Measurements from ENCODE around the gene NDE1. TPM values are rescaled to one million over a fixed set of nuclear protein-coding genes. Genes with fewer than 3 reads are reported as not detected.

The NDE1 gene
- total and polyA plus RNA-seq, 2 experiments from 2014 or later = 10.3 to 11.8 TPM

DNA sequence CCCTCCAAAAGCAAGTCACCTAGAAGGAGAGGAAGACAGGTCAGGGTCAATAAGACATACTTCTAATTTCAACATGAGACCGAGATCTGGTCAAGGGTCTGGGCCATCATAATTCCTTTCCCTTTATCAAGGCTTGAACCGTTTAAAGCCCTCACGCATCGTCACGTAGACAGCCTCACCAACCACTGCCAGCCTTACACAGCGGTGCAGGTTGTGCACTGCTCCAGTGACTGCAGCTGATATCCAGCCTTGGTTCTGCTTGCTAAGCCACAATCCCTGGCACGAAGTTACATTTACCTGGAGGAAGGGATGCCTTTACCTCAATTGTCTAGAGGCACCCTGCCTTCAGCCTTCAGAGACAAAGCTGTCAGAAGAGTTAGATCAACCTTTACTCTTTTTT lies 121.6 kb downstream of the NDE1 start:
- Histone ChIP-seq H3K9me3 (ENCODE audit: low read depth) (no peaks in the 10 kb centered on the region), H3K4me1 (ENCODE audit: insufficient read depth) (no peaks in the 10 kb centered on the region), H2AFZ (no peak overlapping the region), H3K36me3 (replicated peaks; ENCODE audit: insufficient read depth, low read depth) (no peaks in the 10 kb centered on the region), H3K4me3 (no peak overlapping the region), H3K27me3 (peaks cover 8% of the 10 kb centered on the region), H3K27ac (no peak overlapping the region), H3K9me2 (replicated peaks; ENCODE audit: insufficient read depth) (no peaks in the 10 kb centered on the region), H3K79me2 (no peaks in the 10 kb centered on the region), H4K20me1 (ENCODE audit: insufficient read depth, poor library complexity, severe bottlenecking) (no peaks in the 10 kb centered on the region), H3K4me2 (no peak overlapping the region)
- WGBS (ENCODE audit: low lambda C conversion rate, missing lambda C conversion rate) = 91% methylated on average over 7 of the region's 7 CpGs
- TF ChIP-seq EZH2phosphoT487 (IDR thresholded peaks at IDR 0.05; ENCODE audit: low read depth, severe bottlenecking, unreplicated experiment) (no peak), EZH2 (IDR thresholded peaks at IDR 0.05; ENCODE audit: borderline replicate concordance) (no peak)
- TF ChIP-seq, protein P1, sequence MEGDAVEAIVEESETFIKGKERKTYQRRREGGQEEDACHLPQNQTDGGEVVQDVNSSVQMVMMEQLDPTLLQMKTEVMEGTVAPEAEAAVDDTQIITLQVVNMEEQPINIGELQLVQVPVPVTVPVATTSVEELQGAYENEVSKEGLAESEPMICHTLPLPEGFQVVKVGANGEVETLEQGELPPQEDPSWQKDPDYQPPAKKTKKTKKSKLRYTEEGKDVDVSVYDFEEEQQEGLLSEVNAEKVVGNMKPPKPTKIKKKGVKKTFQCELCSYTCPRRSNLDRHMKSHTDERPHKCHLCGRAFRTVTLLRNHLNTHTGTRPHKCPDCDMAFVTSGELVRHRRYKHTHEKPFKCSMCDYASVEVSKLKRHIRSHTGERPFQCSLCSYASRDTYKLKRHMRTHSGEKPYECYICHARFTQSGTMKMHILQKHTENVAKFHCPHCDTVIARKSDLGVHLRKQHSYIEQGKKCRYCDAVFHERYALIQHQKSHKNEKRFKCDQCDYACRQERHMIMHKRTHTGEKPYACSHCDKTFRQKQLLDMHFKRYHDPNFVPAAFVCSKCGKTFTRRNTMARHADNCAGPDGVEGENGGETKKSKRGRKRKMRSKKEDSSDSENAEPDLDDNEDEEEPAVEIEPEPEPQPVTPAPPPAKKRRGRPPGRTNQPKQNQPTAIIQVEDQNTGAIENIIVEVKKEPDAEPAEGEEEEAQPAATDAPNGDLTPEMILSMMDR (IDR thresholded peaks at IDR 0.05; ENCODE audit: poor library complexity) = no peak
- DNase-seq (ENCODE audit: low spot score) = no peak

DNA sequence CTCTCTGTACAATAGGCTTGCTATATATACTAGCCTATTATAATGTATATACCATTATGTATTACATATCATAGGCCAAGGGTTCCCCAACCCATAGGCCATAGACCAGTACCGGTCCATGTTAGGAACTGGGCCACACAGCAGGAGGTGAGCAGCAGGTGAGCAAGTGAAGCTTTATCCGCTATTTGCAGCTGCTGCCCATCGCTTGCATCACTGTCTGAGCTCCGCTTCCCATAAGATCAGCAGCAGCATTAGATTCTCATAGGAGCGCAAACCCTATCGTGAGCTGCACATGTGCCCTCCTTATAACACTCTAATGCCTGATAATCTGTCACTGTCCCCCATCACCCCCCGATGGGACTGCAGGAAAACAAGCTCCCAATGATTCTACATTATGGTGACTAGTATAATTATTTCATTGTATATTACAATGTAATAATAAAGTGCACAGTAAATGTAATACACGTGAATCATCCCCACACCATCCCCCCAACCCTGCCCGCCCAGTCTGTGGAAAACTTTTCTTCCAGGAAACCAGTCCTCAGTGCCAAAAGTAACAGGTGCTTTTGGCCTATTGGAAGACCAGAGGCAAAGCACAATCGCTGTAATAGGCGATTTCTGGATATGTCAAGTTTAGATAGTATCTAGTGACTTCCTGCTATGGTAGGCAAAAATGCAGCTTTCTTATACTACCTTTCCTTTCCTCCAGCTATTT lies 122.7 kb downstream of the NDE1 start:
- H3K27ac ChIP-seq = no peak overlapping the region
- no peak overlapping the region for H2AFZ ChIP-seq
- no peaks in the 10 kb centered on the region for H3K4me1 ChIP-seq (ENCODE audit: insufficient read depth)
- H3K79me2 ChIP-seq = no peaks in the 10 kb centered on the region
- TF ChIP-seq, protein P1 (IDR thresholded peaks at IDR 0.05; ENCODE audit: poor library complexity) = no peak
- TF ChIP-seq EZH2phosphoT487 (IDR thresholded peaks at IDR 0.05; ENCODE audit: low read depth, severe bottlenecking, unreplicated experiment) (no peak), EZH2 (IDR thresholded peaks at IDR 0.05; ENCODE audit: borderline replicate concordance) (no peak)
- no peaks in the 10 kb centered on the region for H4K20me1 ChIP-seq (ENCODE audit: insufficient read depth, poor library complexity, severe bottlenecking)
- H3K4me3 ChIP-seq = no peak overlapping the region
- DNase-seq (ENCODE audit: low spot score) = no peak
- no peak overlapping the region for H3K4me2 ChIP-seq
- peaks cover 8% of the 10 kb centered on the region for H3K27me3 ChIP-seq
- 91% methylated on average over 11 of the region's 11 CpGs for WGBS (ENCODE audit: low lambda C conversion rate, missing lambda C conversion rate)
- no peaks in the 10 kb centered on the region for H3K9me2 ChIP-seq (replicated peaks; ENCODE audit: insufficient read depth)
- H3K36me3 ChIP-seq (replicated peaks; ENCODE audit: insufficient read depth, low read depth) = no peaks in the 10 kb centered on the region
- no peaks in the 10 kb centered on the region for H3K9me3 ChIP-seq (ENCODE audit: low read depth)

DNA sequence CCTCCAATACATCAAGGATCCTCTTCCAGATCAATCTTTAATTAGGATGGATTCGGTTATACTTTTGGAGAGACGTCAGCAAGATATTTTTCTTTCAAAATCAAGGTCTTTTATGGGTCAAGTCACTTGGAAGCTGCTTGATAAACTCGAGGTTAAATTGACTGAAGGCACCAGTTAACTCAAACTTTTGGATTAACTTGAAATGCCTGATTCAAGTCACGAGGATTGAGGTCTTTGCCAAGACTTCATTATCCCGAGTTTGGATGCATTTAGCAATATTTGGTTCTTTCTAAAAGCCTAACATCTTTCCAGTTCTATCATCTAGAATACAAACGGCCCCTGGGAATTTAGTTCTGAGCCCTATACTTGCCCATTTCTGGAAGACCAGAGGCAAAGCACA lies 123.9 kb downstream of the NDE1 start:
- no peaks in the 10 kb centered on the region for H3K4me1 ChIP-seq (ENCODE audit: insufficient read depth)
- 70% methylated on average over 6 of the region's 6 CpGs for WGBS (ENCODE audit: low lambda C conversion rate, missing lambda C conversion rate)

More for the DNA sequence above, 123.9 kb downstream of the NDE1 start:
- Histone ChIP-seq H3K36me3 (replicated peaks; ENCODE audit: insufficient read depth, low read depth) (no peaks in the 10 kb centered on the region), H4K20me1 (ENCODE audit: insufficient read depth, poor library complexity, severe bottlenecking) (no peaks in the 10 kb centered on the region), H3K27me3 (peaks cover 8% of the 10 kb centered on the region), H2AFZ (no peak overlapping the region), H3K27ac (no peak overlapping the region), H3K4me3 (no peak overlapping the region), H3K4me2 (no peak overlapping the region), H3K9me2 (replicated peaks; ENCODE audit: insufficient read depth) (no peaks in the 10 kb centered on the region), H3K9me3 (ENCODE audit: low read depth) (no peaks in the 10 kb centered on the region), H3K79me2 (no peaks in the 10 kb centered on the region)
- no peak for DNase-seq (ENCODE audit: low spot score)
- no peak for TF ChIP-seq EZH2phosphoT487 (IDR thresholded peaks at IDR 0.05; ENCODE audit: low read depth, severe bottlenecking, unreplicated experiment)
- TF ChIP-seq EZH2 (IDR thresholded peaks at IDR 0.05; ENCODE audit: borderline replicate concordance) = no peak
- TF ChIP-seq, protein P1 (IDR thresholded peaks at IDR 0.05; ENCODE audit: poor library complexity) = no peak

All from hepatocyte (in vitro differentiated cells).